ENCODE results near the gene BMPER.

BMPER gene

DNA sequence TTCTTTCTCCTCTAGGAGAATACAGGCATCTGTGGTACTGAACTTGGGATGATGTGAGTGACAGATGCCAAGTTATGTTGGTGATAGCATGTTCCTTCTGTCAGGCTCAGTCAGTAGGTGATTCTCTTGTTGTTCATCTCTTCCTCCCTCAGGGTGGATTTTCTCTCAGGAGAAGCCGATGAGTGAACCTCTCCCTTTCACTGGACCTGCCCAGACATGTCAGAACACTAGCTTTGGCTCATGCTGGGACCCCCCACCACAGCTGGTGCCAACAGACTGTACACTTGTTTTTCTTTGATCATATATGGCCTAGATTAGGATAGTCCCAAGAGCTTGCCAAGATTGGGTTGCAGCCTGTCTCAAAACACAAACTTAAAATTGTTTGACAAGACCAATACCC lies 129.4 kb downstream of the BMPER start:
- no peak for DNase-seq

DNA sequence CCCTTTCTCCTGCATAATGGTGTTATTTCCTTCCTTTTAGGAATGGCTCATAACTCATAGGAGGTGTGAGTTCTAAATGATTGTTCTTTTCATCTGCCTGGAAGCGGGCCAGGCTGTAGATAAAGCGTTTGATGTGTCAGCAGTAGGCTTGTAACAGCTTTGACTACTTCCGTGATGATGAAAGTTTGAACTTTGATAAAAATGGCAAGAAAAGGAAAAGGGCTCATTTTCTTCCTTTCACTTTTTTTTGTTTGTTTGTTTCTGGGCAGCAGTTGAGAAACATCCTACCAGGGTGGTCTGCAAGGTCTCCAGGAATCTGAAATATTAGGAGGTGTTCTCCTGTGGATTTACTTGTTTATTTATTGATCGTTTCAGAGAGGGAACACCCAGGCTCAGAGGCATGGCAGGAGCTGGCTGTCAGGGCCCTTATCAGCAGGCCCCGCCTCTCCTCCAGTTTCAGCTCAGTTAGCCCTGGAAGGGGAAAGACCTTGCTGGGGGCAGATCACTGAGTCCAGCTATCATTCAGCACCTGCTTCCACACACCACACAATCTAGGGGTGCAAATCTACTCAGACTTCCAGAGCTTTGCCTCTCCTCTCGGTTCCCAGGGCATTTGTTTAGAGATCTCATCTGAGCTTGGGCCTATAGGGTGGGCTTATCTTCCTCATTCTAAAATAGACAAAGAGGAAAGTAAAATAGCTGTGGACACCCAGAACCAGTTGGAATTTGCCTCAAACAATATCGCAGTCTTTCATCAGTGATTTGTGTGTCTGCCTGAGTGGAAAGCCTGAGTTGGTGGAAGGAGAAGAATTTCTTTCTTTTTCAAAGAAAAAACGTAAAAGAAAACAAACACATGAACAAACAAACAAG lies 130.9 kb downstream of the BMPER start:
- no peak for DNase-seq

DNA sequence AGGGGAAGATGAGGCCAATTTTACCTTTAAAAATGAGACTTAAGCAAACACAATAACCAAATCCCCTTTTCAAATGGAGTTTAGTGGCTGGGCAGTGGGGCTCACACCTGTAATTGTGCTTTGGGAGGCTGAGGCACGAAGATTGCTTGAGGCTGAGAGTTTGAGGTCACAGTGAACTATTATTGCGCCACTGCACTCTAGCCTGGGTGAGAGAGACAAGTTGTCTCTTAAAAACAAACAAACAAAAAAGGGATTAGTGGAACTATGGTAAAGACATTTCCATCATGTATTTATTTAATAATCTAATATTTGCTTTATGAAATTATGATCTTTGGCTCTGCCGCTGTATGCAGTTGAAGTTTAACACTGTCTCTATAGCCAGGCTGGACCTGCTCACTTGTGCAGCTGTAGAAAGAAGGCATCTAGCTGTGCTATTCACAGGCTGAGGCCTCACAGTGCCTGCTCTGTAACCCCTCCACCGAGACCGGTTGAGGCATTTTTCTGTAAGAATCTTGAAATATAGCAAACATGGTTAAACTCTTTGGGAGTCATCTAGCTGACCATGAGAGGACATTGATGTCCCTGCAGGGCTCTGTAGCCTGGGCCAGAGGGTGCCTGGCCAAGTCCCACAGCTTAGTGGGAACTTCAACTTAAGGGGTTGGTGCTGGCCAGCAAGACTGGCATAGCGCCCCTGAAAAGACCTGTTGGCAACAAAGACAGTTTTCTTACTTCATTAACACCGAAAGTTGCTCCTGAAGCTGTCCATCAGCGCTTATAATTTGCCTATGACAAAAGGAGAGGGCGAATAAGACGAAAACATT lies 131.8 kb downstream of the BMPER start:
- no peak for DNase-seq

DNA sequence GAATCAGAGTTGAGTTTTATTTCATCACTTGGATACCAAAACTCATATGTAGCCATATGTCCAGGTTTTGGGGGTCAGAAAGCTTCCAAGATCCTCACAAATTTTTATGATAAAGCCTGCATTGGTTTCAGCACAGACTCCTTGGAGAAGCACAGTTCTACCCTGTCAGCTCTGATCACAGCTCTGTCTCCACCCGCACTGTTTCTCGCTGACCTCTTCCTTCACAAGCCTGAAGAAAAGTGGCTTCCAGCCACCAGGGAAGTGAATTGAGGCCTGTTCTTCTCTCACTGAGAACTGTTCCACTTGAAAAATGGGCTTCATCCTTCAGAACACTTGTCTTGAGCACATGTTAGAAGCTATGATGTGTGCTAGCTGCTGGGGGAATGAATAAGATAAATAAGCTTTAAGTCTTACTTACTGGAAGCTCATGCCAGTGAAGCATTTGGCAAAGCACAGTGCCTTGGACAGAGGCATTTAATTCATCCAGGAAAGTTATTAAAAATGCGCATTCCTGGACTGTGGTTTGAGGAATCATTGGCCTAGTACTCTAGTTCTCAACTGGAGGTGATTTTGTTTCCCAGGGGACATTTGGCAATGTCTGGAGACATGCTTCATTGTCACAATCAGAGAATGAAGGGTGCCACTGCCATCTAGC lies 133.6 kb downstream of the BMPER start:
- no peak for DNase-seq

DNA sequence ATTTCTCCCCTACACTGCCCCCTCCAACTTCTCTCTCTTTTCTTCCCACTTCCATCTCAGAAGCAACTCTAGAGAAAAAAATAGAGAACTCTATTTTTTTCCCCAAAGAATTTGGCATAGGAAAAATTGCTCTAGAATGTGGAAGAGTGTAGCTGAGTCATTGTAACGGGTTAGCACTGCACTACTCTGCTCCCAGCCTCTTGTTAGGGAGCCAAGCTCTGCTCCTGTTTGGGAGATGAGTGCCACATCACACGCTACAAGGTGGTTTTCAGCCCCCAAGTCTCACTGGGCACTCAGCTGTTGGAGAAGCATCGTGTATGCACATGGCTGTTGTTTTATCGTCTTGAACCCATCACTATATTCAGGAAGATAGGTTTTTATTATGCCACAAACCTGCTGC lies 136.4 kb downstream of the BMPER start:
- no peak for DNase-seq

DNA sequence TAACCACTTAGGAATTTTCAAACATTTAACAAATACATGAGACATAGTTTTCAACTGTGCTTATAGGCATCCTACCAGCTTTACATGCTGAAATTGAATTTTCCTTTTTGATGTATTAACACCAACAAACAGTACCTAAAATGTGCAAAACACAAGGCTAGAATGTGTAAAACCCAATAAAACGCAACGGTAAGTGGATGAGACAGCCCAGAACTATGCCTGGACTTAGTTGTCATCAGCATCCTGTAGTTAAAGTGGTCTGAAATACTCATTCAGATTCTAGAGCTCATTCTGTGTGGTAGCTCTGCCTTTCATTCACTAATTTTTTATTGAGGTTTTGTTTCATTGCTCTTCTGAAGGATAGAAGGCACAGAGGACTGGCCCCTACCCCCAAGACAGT lies 137.1 kb downstream of the BMPER start:
- DNase-seq: no peak

DNA sequence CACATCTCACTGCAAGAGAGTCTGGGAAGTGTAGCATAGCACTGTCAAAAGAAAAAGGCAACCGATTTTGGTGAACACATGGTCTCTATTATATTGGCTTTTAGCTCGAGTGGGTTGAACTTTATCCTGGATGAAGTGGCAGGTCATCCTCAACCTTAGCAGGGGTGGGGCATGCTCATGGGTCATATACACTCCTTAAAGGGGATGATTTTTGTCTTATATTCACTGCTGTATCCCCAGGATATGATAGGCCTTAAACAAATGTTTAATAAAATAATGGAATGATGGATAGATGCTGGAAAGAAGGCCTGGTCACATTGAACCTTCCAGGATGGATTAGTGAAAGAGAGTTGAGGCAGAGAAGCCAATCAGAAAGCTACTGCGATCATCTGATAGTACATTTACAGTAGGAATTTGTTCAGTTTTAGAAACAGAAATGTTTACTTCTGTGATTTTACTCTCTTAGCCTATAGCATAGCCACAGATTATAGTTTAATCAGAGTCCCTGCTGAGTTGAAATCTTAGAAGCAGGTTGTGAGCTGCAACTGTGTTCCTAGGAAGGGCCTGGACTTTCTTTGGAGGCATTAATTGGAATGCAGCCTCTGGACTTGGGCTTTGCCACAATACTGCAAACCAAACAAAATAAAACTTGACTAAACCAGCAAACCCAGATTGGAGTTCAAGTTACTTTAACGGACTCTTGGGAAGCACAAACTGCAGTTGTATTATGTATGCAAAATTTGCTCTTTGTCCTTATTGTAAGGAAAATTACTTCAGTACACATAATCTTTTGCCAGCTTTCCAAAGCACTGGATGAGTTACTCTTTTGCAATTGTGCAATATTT lies 138.3 kb downstream of the BMPER start:
- DNase-seq: no peak

DNA sequence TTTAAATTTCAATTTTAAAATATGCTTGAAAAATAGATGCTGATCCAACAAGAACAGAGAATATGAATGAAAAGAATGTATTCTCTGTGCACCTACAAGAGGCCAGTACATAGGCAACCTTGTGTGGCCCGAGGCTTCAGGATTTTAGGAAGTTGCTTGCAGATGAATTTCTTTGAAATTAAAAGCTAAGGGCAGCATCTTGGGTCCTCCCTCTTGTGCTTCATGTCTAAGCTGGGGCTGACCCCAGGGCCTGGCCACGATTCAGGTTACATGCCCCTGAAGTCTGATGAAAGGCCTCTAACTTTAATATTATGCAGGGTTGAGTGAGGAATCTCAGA lies 138.9 kb downstream of the BMPER start:
- no peak for DNase-seq

DNA sequence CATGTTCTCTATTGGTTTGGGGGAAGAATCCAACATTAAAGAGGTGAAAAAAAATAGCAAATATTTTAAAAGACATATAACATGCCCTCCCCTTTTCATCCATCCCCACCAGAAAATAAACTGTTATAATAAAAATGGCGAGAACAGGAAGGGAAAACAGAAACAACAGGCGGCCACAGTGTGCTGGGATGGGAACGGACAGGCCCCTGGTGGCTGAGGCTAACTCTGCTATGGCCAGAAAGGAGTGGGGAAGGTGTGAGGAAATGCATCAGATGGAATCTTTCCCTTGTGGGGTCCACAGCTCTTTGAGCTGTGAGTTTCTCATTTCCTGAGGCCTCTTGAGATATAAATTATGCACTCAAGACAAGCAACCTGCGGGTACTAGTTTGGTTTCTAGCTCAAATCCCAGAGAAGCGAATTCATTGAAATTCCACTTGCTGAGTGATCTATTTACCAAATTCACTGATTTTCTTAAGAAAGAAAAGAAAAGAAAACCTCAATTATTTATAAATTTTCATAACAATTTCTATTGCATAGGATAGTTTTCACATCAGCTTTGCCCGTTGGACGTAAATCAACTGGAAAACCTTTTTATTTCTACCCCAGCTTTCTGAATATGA lies 139.5 kb downstream of the BMPER start:
- DNase-seq: no peak

DNA sequence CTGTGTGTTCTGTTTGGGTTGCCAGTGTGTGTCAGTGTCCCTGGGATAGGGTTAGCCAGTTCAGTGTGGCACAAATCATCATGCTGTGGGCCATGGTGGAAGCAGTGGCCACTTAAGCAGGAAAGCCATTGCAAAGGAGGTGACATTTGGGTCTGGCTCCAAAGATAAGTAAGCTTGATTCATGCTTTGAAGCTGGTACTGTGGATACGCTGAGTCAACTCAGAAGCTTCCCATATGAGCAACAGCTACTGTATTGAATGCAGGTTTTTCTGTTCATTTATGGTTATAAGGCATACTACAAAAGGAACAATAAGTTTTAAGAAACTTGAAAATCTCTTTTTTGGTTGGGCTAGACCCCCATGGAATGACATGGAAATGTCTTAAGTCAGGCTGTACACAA lies 143.1 kb downstream of the BMPER start:
- DNase-seq: peak; percentile 1

DNA sequence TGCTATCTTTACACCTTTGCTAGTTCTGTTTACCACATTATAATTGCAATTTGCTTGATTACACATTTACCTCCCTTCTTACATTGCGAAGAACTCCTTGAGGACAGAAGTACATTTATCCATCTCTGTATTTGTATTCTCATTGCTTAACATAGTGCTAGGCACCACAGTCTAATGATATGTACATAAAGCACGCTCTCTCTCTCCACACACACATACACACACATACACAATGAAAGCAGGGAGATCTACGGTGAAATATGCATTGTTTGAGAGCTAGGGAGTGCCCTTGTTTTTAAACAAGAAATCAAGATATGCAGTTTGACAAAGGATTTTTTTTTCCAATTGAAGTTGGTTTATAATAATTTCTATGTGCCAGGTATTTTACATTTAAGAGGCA lies 148.7 kb downstream of the BMPER start:
- no peak for DNase-seq

DNA sequence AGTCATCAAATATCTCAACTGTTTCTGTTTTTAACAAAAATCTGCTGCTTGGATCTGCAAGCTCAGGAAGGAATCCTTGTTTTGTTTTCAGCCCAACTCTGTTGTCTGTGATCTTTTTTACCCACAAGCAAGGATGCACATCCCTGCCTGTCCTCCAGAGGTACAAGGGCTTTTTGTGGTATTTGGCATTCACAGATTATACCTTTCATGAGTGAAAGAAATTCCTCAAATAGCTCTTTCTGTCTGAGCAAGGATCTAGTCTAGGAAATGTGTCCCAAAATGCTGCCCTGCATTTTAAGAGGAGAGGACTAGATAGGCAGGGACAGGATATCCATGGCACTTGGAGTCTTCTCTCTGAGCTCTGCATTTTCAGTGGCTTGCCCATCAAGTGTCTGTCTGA lies 151.8 kb downstream of the BMPER start:
- no peak for DNase-seq

DNA sequence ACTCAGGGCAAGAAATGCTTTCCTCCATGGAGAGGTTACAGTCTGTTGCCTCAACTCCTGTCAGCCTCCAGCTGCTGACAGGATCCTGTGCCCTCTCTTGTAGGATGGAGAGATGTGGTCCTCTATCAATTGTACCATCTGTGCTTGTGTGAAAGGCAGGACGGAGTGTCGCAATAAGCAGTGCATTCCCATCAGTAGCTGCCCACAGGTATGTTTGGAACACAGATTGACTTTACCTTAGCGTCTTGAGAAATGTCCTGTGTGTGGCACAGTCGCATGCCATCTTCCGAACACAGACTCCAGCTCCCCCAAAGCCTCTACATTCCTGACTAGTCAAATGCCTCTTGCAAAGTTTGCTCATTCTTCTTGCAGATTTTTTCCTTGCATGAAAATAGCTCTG lies 152.6 kb downstream of the BMPER start:
- no peak for DNase-seq

DNA sequence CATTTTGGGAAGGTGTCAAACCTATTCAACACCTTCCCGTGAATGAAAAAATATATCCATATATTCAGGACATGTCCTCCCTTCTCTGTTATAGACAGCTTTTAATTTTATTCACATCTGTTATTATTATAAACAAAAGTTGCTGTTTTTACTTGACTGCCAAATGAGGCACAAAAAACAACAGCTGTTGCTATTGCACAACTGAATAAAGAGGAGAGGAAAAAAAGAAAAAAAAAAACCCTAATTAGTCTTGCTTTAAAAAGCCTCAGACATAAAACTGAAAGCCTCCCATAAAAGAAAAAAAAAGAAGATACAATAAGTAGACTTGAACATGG lies 153.4 kb downstream of the BMPER start:
- DNase-seq: no peak

DNA sequence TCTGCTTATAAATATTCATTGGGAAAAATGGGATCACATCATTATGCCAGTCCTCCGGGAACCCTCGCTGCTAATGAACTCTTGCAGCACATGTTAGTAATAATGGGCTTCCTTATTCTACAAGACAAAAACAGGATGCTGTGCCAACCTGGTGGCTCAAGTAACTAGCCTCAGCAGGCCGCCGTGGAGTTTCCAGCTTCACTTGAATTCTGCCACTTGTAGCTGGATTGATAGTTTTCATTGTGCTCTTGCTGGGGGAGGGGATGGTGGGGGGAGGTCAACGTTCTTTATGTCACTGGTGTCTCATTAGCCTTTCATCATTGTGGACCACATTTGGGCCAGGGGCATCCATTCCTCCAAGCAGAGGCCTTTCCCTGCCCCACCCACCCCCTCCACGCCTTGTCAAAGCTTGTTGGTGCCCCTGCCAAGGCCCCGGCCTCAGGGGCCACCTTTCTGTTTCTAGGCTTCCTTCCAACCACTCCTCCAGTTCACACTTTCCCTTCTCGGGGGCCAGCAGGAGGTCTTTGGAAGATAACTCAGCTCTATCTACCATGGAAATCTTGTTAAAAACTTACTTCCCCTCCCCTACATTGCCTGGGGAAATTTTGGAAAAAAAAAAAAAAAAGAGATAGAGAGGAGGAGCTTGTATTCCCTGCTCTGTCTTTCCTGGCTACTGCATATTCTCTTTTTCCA lies 153.9 kb downstream of the BMPER start:
- no peak for DNase-seq

DNA sequence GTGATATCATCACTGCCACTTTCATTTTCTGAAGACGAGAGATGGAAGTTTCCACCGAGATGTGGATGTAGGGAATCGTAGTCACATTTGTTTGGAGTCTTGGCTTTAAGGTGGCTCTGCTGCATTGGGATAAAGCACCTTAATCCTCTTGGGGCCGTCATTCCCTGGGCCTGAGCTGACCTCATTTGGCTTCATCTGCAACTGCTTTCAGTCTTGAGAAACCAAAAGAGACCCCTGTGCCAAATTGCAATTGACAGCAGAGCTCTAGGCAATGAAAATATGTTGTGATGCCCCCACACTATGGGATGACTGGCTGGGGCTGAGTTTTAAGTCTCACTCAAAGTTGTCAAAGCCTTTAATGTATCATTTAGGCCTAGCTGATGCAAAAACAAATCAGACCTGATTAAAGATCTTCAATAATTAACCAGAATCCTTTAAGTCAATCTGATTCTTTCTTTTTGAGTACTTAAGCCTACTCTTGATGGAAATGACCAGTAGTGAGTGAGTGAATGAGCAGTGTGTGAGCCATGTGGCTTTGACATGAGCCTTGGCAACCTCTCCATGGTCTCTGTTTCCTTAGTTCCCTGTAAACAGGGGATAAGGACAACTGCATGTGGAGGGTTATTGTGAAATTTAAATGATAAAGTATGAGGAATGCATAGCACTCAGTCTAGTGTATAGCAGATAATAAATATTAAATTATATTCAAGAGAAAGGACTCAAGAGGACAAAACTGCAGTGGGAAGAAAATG lies 155.0 kb downstream of the BMPER start:
- DNase-seq: no peak

DNA sequence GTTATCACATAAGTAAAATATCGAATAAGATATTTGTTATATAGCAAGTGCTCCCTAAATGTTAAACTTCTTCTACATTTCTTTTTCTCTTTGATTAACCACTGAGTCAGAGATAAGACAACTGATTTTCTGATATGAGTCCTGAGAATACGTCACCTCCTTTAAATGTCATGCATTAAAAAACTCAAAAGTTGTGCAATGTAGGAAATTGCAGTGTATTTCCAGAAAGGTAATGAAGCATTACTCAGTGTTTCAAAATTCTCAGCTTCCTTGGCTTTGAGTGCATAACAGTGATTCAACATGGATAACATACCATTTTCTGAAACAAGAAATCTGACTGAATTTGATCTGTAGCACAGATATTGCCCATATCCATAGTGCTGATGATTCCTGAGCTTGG lies 155.8 kb downstream of the BMPER start:
- no peak for DNase-seq

DNA sequence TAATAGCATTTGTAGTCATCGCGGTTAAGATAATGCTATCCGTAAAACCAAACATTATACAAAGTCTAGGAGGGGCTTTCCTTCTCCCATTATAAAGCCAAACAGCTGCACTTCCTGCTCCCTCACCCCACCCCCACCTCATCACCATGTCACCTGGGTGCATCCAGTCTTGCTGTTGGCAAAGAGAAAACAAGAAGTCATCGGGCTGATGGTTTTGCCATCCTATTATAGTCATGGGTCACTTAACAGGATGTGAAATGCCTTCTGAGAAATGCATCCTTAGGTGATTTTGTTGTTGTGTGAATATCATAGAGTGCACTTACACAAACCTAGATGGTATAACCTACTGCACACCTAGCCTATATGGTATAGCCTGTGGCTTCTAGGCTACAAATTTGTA lies 157.0 kb downstream of the BMPER start:
- DNase-seq: no peak

DNA sequence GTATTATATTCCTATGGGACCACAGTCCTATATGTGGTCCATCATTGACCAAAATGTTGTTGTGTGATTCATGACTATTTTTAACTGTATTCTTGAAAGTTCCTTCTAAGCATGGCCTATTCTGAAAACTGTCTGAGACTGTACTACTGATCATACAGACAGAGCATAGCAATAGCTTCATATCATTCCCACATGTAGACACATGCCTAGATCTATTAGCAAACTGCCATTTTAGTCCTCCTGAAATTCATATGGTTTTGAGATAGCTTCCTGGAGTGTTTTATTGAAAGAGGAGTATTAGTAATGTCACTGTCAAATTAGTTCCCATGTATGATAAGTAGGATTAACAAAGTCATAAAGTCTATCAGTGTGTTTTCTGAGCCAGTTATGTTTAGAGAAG lies 157.5 kb downstream of the BMPER start:
- DNase-seq: no peak

DNA sequence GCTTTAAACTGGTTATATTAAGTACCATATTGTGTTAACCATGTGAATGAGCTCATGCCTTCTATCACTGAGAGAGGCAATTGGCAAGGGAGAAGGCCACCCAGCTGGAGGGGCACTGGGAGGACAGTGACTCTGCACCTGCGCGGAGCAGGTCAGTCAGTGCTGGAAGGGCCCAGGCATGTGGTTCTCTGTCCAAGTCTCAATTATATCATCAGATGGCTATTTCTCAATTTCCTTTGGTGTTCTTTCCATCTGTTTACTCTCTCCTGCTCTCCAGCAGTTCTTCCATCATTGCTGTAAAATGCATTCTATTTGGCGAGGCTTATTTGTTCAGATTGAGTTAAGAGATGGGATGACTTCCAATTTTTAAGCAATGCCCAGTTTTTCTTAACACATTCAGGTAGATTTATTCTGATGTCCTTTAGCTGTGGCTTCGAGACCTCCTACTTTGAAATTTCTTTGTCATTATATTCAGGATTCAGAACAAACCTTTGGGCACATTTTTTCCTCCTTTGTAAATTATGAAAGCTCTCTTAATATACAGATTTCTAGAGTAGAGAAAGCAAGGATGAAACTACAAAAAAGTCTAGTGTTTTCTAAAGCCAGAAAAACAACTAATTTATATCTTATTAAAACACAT lies 159.3 kb downstream of the BMPER start:
- DNase-seq: no peak

DNA sequence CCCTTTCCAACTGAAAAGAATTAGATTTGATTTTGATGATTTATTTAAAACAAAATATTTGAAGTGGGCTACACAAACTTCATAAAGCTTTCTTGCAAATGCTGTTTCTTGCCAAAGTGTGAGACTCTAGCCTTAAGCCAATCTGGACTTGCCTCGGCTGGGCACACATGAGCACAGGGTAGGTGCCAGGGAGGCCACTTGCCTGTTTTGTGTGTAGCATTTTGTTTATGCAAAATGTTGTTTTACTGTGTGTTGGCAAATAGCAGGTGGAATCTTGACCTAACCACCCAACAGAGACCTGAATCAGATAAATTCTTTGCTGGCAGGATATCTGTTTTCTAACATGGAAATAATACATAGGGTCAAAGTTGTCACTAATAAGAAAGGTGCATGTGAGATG lies 161.1 kb downstream of the BMPER start:
- no peak for DNase-seq

All from activated CD4-positive, alpha-beta T cell treated with anti-CD3 and anti-CD28 coated beads, Interleukin-2, Interleukin-6, amounts not matched to agents 100 ng/mL and 50 ng/mL, durations not matched to agents 16 hours and 8 hours (primary cell).